Measurements from ENCODE around the gene CDC42EP4. TPM values are rescaled to one million over a fixed set of nuclear protein-coding genes. Genes with fewer than 3 reads are reported as not detected.

CDC42EP4 gene
- total RNA-seq, 1 donor from 2014 or later: 33.4 TPM

GRCh38 chr17:73351764-73352163 lies 40.0 kb upstream of the CDC42EP4 start:
- no peaks in the 10 kb centered on the region for H3K9me3 Mint-ChIP-seq
- H3K27me3 Mint-ChIP-seq (ENCODE audit: low read depth): no peaks in the 10 kb centered on the region
- peaks cover 7% of the 10 kb centered on the region for H3K36me3 Mint-ChIP-seq (ENCODE audit: low read depth)
- peaks cover 29% of the 10 kb centered on the region for H3K4me1 Mint-ChIP-seq
- H3K4me3 Mint-ChIP-seq: no peak overlapping the region
- TF ChIP-seq CTCF (conservative IDR thresholded peaks at IDR 0.05): no peak
- peak overlapping the region; percentile 48 for H3K27ac Mint-ChIP-seq (ENCODE audit: unreplicated experiment)
- DNase-seq (ENCODE audit: low read depth, low spot score): no peak

- no peak overlapping the region for H3K27ac Mint-ChIP-seq (ENCODE audit: unreplicated experiment)
- H3K9me3 Mint-ChIP-seq: no peaks in the 10 kb centered on the region
- no peak for TF ChIP-seq CTCF (conservative IDR thresholded peaks at IDR 0.05)
- no peak for DNase-seq (ENCODE audit: low read depth, low spot score)
- H3K4me1 Mint-ChIP-seq: peaks cover 36% of the 10 kb centered on the region
- peaks cover 7% of the 10 kb centered on the region for H3K36me3 Mint-ChIP-seq (ENCODE audit: low read depth)
- peak overlapping the region; percentile 27 for H3K4me3 Mint-ChIP-seq
- H3K27me3 Mint-ChIP-seq (ENCODE audit: low read depth): no peaks in the 10 kb centered on the region
These were observed 39.1 kb upstream of the CDC42EP4 start for GRCh38 chr17:73350864-73351263.

GRCh38 chr17:73349647-73350046 lies 37.8 kb upstream of the CDC42EP4 start:
- Mint-ChIP-seq H3K36me3 (ENCODE audit: low read depth) (peaks cover 1% of the 10 kb centered on the region), H3K9me3 (no peaks in the 10 kb centered on the region), H3K4me1 (peaks cover 44% of the 10 kb centered on the region), H3K4me3 (peak overlapping the region; percentile 69), H3K27ac (ENCODE audit: unreplicated experiment) (peak overlapping the region; percentile 98), H3K27me3 (ENCODE audit: low read depth) (no peaks in the 10 kb centered on the region)
- no peak for TF ChIP-seq CTCF (conservative IDR thresholded peaks at IDR 0.05)
- no peak for DNase-seq (ENCODE audit: low read depth, low spot score)

GRCh38 chr17:73349138-73349537 lies 37.3 kb upstream of the CDC42EP4 start:
- no peaks in the 10 kb centered on the region for H3K27me3 Mint-ChIP-seq (ENCODE audit: low read depth)
- peak overlapping the region; percentile 69 for H3K4me3 Mint-ChIP-seq
- no peaks in the 10 kb centered on the region for H3K36me3 Mint-ChIP-seq (ENCODE audit: low read depth)
- no peaks in the 10 kb centered on the region for H3K9me3 Mint-ChIP-seq
- peak overlapping the region; percentile 98 for H3K27ac Mint-ChIP-seq (ENCODE audit: unreplicated experiment)
- H3K4me1 Mint-ChIP-seq: peaks cover 49% of the 10 kb centered on the region
- peak; percentile 29 for DNase-seq (ENCODE audit: low read depth, low spot score)
- no peak for TF ChIP-seq CTCF (conservative IDR thresholded peaks at IDR 0.05)

GRCh38 chr17:73348829-73349095 lies 37.0 kb upstream of the CDC42EP4 start:
- no peaks in the 10 kb centered on the region for H3K36me3 Mint-ChIP-seq (ENCODE audit: low read depth)
- no peak for TF ChIP-seq CTCF (conservative IDR thresholded peaks at IDR 0.05)
- H3K27me3 Mint-ChIP-seq (ENCODE audit: low read depth): no peaks in the 10 kb centered on the region
- H3K4me1 Mint-ChIP-seq: peaks cover 53% of the 10 kb centered on the region
- H3K27ac Mint-ChIP-seq (ENCODE audit: unreplicated experiment): peak overlapping the region; percentile 98
- H3K9me3 Mint-ChIP-seq: no peaks in the 10 kb centered on the region
- peak overlapping the region; percentile 69 for H3K4me3 Mint-ChIP-seq
- no peak for DNase-seq (ENCODE audit: low read depth, low spot score)
